NT2/D1 (cell line): ENCODE data around the gene LGALS7.
"Not testable (repeated sequence)": the region's sequence is repeated elsewhere in the genome, so short reads cannot be mapped to it uniquely, and the experiment has no call there.

Source experiments
- SUZ12 ChIP-seq: IDR thresholded peaks from 2 replicates; pipeline ENCODE4 v1.6.1; 2011; ENCODE audit not compliant: insufficient read length, insufficient read depth; ENCODE audit errors: extremely low read depth
- YY1 ChIP-seq: IDR thresholded peaks from 2 replicates; pipeline ENCODE4 v1.6.1; 2011; ENCODE audit not compliant: insufficient read length, insufficient read depth
- ZNF274 ChIP-seq: IDR thresholded peaks from 2 replicates; pipeline ENCODE4 v1.6.1; 2011; ENCODE audit warnings: mild to moderate bottlenecking, low read depth, low read length

GRCh38 chr19:38782212-38782611 lies 8.9 kb upstream of the LGALS7 start:
- not testable (repeated sequence) for TF ChIP-seq YY1, SUZ12, ZNF274
